ENCODE data around the gene PFDN4.

The PFDN4 gene, protein sequence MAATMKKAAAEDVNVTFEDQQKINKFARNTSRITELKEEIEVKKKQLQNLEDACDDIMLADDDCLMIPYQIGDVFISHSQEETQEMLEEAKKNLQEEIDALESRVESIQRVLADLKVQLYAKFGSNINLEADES

DNA sequence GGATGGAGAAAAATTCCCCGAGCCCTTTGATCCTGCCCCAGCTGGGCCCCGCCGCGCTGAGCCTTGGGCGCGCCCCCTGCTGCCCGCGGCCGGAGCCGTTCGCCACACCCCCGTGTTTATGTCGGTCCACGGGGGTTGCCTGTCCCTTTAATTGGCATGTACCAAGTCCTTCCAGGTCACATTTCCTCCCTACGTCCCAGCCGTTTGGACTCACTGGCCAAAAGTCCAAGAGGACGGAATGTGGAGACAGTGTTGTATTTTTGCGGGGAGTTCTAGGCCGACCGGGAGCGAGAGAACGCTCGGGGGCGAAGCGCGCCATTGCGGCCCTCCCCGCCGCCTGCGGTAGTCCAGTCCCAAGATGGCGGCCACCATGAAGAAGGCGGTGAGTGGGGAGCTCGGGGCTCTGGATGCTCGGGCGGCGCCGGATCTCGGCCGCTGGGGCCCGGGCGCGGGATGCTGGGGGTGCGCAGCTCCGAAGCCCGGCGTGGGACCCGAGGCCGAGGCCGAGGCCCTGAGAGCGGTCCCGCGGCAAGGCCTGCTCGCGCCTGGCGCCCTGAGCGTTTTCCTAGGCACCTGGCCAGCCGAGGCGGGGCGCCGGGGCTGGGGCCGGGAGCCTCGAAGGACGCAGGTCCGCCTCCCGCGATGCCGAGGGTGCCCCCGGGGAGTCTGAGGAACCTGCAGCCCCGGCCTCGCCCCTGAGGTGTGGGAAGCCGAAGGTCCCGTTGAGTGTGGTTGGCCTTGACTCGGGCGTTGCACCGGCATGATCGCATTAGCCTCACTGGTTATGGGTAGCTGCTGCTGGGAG lies at the start of gene PFDN4:
Gene PFDN4 (plus strand): TSS at position 345 of the 805 bp plus-strand sequence. CDS start 14 bp downstream, at position 359.
- peak; percentile 88 to 94 for DNase-seq
- peak; percentile 63 for TF ChIP-seq POLR2A (IDR thresholded peaks at IDR 0.05; ENCODE audit: low read length)
- no peak for TF ChIP-seq GATA1 (IDR thresholded peaks at IDR 0.05; ENCODE audit: low read depth, low read length)

DNA sequence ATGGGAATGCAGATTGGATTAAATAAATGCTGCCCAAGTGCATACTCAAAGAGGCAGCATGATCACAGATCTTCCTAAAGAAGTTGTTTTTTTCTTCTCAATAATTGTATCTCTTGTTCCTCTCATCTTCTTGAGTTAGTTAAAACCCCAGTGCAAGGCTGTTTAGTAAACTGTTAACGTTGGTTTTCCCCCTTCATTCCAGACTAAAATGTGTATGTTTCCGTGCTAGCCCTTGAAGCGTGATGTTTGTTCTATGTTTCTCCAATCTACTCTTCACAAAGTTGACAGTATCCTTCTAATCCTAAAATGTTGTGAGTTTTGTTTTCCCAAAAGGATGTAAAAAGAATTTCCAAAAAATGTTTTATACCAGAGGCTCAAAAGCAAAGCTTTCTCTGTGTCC lies 49.7 kb upstream of the PFDN4 start:
- no peak for DNase-seq
- TF ChIP-seq POLR2A (IDR thresholded peaks at IDR 0.05; ENCODE audit: low read length) (no peak), GATA1 (IDR thresholded peaks at IDR 0.05; ENCODE audit: low read depth, low read length) (no peak)

- DNase-seq, result no peak
- TF ChIP-seq POLR2A (IDR thresholded peaks at IDR 0.05; ENCODE audit: low read length) (no peak), GATA1 (IDR thresholded peaks at IDR 0.05; ENCODE audit: low read depth, low read length) (no peak)
These were observed 49.0 kb upstream of the PFDN4 start for GRCh38 chr20:54158856-54159418.

DNA sequence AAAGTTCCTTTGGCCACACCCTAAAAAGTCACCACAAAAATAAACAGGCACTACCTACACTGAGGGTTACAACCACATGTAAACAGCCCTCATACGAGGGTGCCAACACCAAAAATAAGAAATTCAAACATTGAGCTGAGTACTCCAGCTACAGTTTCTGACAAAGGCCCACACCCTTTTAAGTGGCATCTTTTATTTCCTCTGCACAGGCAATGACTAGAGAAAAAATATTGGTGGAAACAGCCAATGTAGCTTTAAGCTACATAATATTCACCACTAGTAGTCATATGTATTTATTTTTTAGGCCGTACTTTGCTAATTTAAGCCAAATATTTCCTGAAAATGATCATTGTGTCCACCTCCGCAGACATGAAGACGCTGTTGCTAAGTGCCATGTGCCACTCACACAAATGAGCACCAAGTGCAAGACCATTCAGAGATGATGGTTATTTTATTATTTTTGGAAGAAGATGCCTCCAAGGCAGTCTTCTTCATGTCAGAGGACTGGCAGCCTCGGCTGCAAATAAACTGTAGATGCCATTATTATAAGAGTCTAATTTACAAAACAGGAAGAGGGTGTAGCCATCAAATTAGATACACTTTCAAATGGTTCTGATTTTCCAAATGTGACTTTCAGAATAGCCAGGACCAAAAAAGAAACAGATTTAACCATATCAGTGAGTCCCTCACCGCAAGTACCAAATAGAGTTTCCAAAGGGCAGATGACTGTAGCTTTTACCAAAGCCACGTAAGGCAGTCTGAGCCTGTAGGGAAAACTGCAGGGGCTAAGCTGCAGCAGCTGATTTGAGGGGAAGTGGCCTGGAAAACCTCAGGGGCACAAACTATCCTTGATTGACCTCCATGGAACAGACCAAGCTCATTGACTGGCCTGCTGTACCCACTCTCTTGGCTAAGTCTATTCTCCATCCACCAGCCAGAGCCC lies 47.6 kb upstream of the PFDN4 start:
- DNase-seq, result no peak
- TF ChIP-seq GATA1 (IDR thresholded peaks at IDR 0.05; ENCODE audit: low read depth, low read length) (no peak), POLR2A (IDR thresholded peaks at IDR 0.05; ENCODE audit: low read length) (no peak)

DNA sequence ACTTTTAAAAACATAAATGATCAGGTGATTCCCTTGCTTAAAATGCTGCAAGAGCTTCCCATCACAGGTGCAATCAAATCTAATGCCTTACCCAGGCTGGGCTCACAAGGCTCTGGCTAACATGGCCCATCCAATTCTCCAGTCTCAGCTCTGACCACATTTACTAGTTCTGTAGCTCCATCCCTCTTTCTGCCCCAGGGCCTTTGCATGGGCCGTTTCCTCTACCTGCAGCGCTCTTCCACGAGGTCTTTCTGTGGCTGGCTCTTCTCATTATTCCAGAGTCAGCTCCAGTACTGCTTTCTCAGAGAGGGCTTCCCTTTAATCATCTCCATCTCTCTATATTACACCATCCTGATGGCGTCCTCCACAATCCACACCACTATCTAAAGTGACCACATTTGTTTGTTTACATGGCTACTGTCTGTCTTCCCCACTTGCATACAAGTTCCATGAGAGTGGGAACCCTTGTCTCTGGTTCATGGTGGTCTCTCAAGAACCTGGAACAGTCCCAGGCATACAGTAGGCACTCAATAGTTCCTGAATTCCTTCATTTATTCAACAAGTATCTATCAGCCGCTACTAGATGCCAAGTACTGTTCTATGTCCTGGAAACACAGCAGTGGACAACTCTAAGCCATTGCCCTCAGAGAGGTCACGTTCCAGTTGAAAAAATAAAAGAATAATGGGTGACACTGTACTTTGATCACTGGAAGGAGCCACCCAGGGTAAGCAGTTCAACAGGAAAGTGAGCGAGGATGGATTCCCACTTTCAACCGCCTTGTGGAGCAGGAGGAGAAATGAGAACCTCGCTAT lies 46.7 kb upstream of the PFDN4 start:
- TF ChIP-seq POLR2A (IDR thresholded peaks at IDR 0.05; ENCODE audit: low read length) (no peak), GATA1 (IDR thresholded peaks at IDR 0.05; ENCODE audit: low read depth, low read length) (no peak)
- DNase-seq, result no peak

DNA sequence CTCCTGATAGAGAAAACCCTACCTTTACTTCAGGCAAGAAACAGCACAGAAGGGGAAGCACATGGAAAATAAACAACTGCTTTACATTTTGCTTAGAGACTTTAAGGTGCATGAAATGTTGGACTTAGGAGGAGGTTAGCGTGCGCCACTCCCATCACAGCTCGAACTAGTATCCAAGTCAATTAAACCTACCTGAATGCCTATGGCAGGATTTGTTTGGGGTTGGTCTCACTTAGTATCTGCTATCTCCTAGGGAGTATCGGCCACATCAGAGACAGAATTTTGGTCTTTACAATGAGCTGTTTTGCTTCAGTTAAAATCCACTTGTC lies 46.1 kb upstream of the PFDN4 start:
- no peak for TF ChIP-seq POLR2A (IDR thresholded peaks at IDR 0.05; ENCODE audit: low read length)
- DNase-seq, result no peak

GRCh38 chr20:54162378-54163009 lies 45.4 kb upstream of the PFDN4 start:
- no peak for DNase-seq
- TF ChIP-seq GATA1 (IDR thresholded peaks at IDR 0.05; ENCODE audit: low read depth, low read length), result no peak
- no peak for TF ChIP-seq POLR2A (IDR thresholded peaks at IDR 0.05; ENCODE audit: low read length)

DNA sequence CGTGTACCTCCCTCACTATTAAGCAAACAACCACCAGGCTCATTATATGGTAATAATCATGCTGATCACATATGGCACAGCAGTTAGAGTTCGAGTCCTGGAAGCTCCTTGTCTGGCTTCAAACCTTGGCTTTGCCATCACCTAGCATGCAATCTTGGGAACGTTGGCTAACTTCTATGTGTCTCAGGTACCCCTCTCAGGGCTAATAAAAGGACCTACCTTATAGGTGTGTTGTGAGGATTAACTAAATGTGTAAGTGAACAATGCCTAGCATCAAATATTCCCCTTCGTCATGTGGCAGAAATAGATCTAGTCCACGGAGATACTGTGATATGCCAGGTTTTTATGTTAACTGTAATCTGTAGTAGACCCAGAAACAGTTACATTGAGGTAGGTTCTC lies 44.5 kb upstream of the PFDN4 start:
- TF ChIP-seq POLR2A (IDR thresholded peaks at IDR 0.05; ENCODE audit: low read length) (no peak), GATA1 (IDR thresholded peaks at IDR 0.05; ENCODE audit: low read depth, low read length) (no peak)
- DNase-seq, result no peak

DNA sequence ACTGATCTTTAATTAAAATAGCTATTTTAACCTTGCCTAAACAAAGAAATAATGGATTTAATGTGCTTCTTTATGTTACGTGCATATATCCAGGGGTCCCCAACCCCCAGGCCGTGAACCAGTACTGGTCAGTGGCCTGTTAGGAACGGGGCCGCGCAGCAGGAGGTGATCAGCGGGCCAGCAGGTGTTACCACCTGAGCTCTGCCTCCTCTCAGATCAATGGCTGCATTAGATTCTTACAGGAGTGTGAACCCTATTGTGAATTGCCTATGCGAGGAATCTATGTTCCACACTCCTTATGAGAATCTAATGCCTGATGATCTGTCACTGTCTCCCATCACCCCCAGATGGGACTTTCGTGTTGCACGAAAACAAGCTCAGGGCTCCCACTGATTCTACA lies 42.9 kb upstream of the PFDN4 start:
- TF ChIP-seq GATA1 (IDR thresholded peaks at IDR 0.05; ENCODE audit: low read depth, low read length) (no peak), POLR2A (IDR thresholded peaks at IDR 0.05; ENCODE audit: low read length) (no peak)

DNA sequence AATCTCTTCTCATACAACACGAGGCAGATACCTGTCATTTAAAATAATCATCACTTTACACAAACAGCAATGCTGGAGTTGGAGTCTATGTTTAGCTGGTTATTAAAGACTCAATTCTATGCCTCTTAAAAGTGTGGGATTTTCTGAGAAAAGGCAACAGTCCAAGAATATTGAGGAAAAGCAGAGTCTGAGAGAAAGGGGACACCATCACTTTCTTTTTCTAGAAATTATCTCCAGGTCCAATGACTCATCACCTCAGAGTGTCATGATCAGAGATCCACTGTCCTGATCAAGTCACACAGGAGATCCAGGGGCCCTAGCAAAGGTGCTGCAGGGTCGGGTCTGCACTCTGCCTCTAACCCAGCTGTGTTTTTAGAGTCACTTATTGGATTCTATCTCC lies 42.1 kb upstream of the PFDN4 start:
- no peak for DNase-seq
- no peak for TF ChIP-seq POLR2A (IDR thresholded peaks at IDR 0.05; ENCODE audit: low read length)

More for the DNA sequence above, 42.9 kb upstream of the PFDN4 start:
- DNase-seq, result no peak

DNA sequence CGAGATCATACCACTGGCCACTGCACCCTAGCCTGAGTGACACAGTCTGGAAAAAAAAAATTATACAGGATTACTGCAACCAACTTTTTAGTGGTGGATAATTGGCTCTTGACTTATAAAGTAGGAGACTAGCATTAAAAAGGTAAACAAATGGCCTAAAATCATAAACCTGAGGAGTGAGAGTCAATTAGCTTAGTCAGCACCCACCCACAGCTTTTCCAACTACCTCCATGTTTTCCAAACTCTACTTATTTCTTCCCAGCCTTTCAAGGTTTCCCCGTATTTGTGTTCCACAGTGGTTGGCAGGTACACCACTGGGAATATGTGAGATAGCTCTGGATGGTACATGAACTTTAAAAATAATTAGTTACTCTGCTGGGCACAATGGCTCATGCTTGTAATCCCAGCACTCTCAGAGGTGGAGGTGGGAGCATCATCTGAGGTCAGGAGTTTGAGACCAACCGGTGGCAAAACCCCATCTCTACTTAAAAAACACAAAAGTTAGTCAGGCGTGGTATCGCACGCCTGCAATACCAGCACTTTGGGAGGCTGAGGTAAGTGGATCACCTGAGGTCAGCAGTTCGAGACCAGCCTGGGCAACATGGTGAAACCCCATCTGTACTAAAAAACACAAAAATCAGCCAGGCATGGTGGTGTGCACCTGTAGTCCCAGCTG lies 40.8 kb upstream of the PFDN4 start:
- no peak for TF ChIP-seq GATA1 (IDR thresholded peaks at IDR 0.05; ENCODE audit: low read depth, low read length)
- no peak for TF ChIP-seq POLR2A (IDR thresholded peaks at IDR 0.05; ENCODE audit: low read length)
- DNase-seq, result no peak

All from erythroblast (primary cell).